OCI-LY3 (cell line): ENCODE measurements around the gene LOC101059915.
A peak's percentile ranks its signal among the peaks of the same experiment; 100 is the strongest.
"Not testable (repeated sequence)": the region's sequence is repeated elsewhere in the genome, so short reads cannot be mapped to it uniquely, and the experiment has no call there.

ENCODE experiments used
- H2AFZ ChIP-seq: fragments of 200-600, 300-600 bp; shearing (Covaris generic); 2 replicates; pipeline ENCODE4 v1.6.0; 2014; ENCODE audit warnings: antibody characterized with exemption, low read depth, low read length
- H3K27ac ChIP-seq: fragments of 200-600, 300-600 bp; sonication (generic); 2 replicates; pipeline ENCODE4 v1.5.1; 2014; ENCODE audit warnings: mild to moderate bottlenecking, low read length, moderate library complexity, mixed read lengths
- H3K27me3 ChIP-seq: fragments of 200-600, 300-600 bp; sonication (generic); 2 replicates; pipeline ENCODE4 v1.6.1; 2014; ENCODE audit warnings: low read depth, low read length, mixed read lengths
- H3K36me3 ChIP-seq: fragments of 200-600, 300-600 bp; sonication (generic); replicated peaks from 2 replicates; pipeline ENCODE3; 2014; ENCODE audit warnings: low read depth, low read length, mixed read lengths
- H3K4me1 ChIP-seq: fragments of 300-600, 200-600 bp; sonication (generic); 2 replicates; pipeline ENCODE4 v1.6.1; 2014; ENCODE audit warnings: low read length, mixed read lengths
- H3K4me2 ChIP-seq: fragments of 200-600, 300-600 bp; sonication (generic); 2 replicates; pipeline ENCODE4 v1.6.1; 2014; ENCODE audit warnings: low read length, mixed read lengths
- H3K4me3 ChIP-seq: fragments of 300-600, 200-600 bp; sonication (generic); 2 replicates; pipeline ENCODE4 v1.5.1; 2014; ENCODE audit warnings: antibody characterized with exemption, mild to moderate bottlenecking, low read length, moderate library complexity
- H3K79me2 ChIP-seq: fragments of 300-600, 200-600 bp; shearing (Covaris generic); 2 replicates; pipeline ENCODE4 v1.6.1; 2014; ENCODE audit warnings: mild to moderate bottlenecking, low read length, mixed read lengths
- H3K9ac ChIP-seq: fragments of 300-600, 200-600 bp; shearing (Covaris generic); 2 replicates; pipeline ENCODE4 v1.6.0; 2014; ENCODE audit warnings: mild to moderate bottlenecking, low read length, moderate library complexity
- H3K9me3 ChIP-seq: fragments of 200-600, 300-600 bp; shearing (Covaris generic); 2 replicates; pipeline ENCODE4 v1.6.1; 2014; ENCODE audit warnings: low read length, mixed read lengths; ENCODE audit not compliant: insufficient read depth
- H4K20me1 ChIP-seq: fragments of 200-600, 300-600 bp; sonication (generic); 2 replicates; pipeline ENCODE4 v1.6.1; 2016; ENCODE audit warnings: low read length, mixed read lengths; ENCODE audit not compliant: insufficient read depth

The LOC101059915 gene

GRCh38 chrX:71698299-71699022, 31.1 kb downstream of the LOC101059915 start:
- not testable (repeated sequence) for H3K27me3 ChIP-seq, H2AFZ ChIP-seq, H4K20me1 ChIP-seq, H3K27ac ChIP-seq, H3K4me2 ChIP-seq, H3K36me3 ChIP-seq, H3K4me3 ChIP-seq, H3K79me2 ChIP-seq, H3K9me3 ChIP-seq, H3K9ac ChIP-seq, H3K4me1 ChIP-seq

- H3K4me1 ChIP-seq, H3K27me3 ChIP-seq, H3K4me3 ChIP-seq, H3K4me2 ChIP-seq, H3K36me3 ChIP-seq, H3K27ac ChIP-seq, H4K20me1 ChIP-seq, H3K9ac ChIP-seq, H3K9me3 ChIP-seq, H2AFZ ChIP-seq, H3K79me2 ChIP-seq: not testable (repeated sequence)
Measured at GRCh38 chrX:71699023-71699344, 31.6 kb downstream of the LOC101059915 start.

GRCh38 chrX:71702853-71703252, 35.5 kb downstream of the LOC101059915 start:
- H3K27me3 ChIP-seq, H3K9me3 ChIP-seq, H3K4me2 ChIP-seq, H2AFZ ChIP-seq, H3K4me1 ChIP-seq, H3K9ac ChIP-seq, H3K27ac ChIP-seq, H3K4me3 ChIP-seq, H3K79me2 ChIP-seq, H4K20me1 ChIP-seq, H3K36me3 ChIP-seq: not testable (repeated sequence)

GRCh38 chrX:71714064-71714463, 46.7 kb downstream of the LOC101059915 start:
- not testable (repeated sequence) for H3K9ac ChIP-seq, H3K36me3 ChIP-seq, H3K79me2 ChIP-seq, H3K27ac ChIP-seq, H3K4me3 ChIP-seq, H2AFZ ChIP-seq, H3K9me3 ChIP-seq, H3K4me1 ChIP-seq, H3K4me2 ChIP-seq, H4K20me1 ChIP-seq, H3K27me3 ChIP-seq

- not testable (repeated sequence) for H3K27ac ChIP-seq, H3K9me3 ChIP-seq, H3K4me2 ChIP-seq, H3K4me3 ChIP-seq, H2AFZ ChIP-seq, H3K4me1 ChIP-seq, H3K9ac ChIP-seq, H3K36me3 ChIP-seq, H3K79me2 ChIP-seq, H4K20me1 ChIP-seq, H3K27me3 ChIP-seq
Measured at GRCh38 chrX:71715551-71715950, 48.2 kb downstream of the LOC101059915 start.

- H3K4me1 ChIP-seq, H3K27ac ChIP-seq, H3K27me3 ChIP-seq, H2AFZ ChIP-seq, H3K4me3 ChIP-seq, H4K20me1 ChIP-seq, H3K4me2 ChIP-seq, H3K9me3 ChIP-seq, H3K9ac ChIP-seq, H3K36me3 ChIP-seq, H3K79me2 ChIP-seq: not testable (repeated sequence)
Measured at GRCh38 chrX:71716323-71716722, 49.0 kb downstream of the LOC101059915 start.

- H3K4me1 ChIP-seq, H3K4me2 ChIP-seq, H3K27me3 ChIP-seq, H4K20me1 ChIP-seq, H2AFZ ChIP-seq, H3K9ac ChIP-seq, H3K36me3 ChIP-seq, H3K9me3 ChIP-seq, H3K4me3 ChIP-seq, H3K79me2 ChIP-seq: not testable (repeated sequence)
- H3K27ac ChIP-seq = peak within 1 kb of the TSS; percentile 40; the same call in 1 of the 2 replicates
Measured at GRCh38 chrX:71718185-71718584, 50.8 kb downstream of the LOC101059915 start, which contains the start of gene CXorf49. Gene CXorf49, minus strand, starts transcription at chrX:71718285. Its CDS starts 134 bp downstream, at chrX:71718151.

- H3K4me1 ChIP-seq, H4K20me1 ChIP-seq, H3K9ac ChIP-seq, H3K36me3 ChIP-seq, H3K79me2 ChIP-seq, H2AFZ ChIP-seq, H3K4me2 ChIP-seq, H3K9me3 ChIP-seq, H3K4me3 ChIP-seq, H3K27me3 ChIP-seq: not testable (repeated sequence)
- peak overlapping the region; percentile 40; the same call in 1 of the 2 replicates for H3K27ac ChIP-seq
Measured at GRCh38 chrX:71719195-71719594, 51.8 kb downstream of the LOC101059915 start.

- H3K4me1 ChIP-seq, H3K27ac ChIP-seq, H3K27me3 ChIP-seq, H3K79me2 ChIP-seq, H3K4me3 ChIP-seq, H3K9me3 ChIP-seq, H2AFZ ChIP-seq, H3K4me2 ChIP-seq, H3K36me3 ChIP-seq, H4K20me1 ChIP-seq, H3K9ac ChIP-seq: not testable (repeated sequence)
Measured at GRCh38 chrX:71720289-71720886, 53.0 kb downstream of the LOC101059915 start.
